Cardiac fibroblast (primary cell): ENCODE measurements around the gene NHSL2.
"Not testable (repeated sequence)": the region's sequence is repeated elsewhere in the genome, so short reads cannot be mapped to it uniquely, and the experiment has no call there.

Source experiments
- DNase-seq, 2 donors: peaks; one replicate each; pipeline versions ENCODE4 v3.0.0 to v3.0.0-alpha.2; 2010; ENCODE audit warnings: low read depth in 2 of 2
- H3K4me3 ChIP-seq, 2 donors: replicated peaks in 1 of 2; 1 replicate in 1 of 2; 2 replicates in 1 of 2; pipeline ENCODE4 v1.5.1; 2011; ENCODE audit warnings: low read depth in 2 of 2, low read length in 2 of 2, mild to moderate bottlenecking in 2 of 2, moderate library complexity in 1 of 2
- CTCF ChIP-seq: IDR thresholded peaks from one replicate; pipeline ENCODE4 v1.5.1; 2011; ENCODE audit warnings: low read depth, mild to moderate bottlenecking, low read length, inconsistent platforms

NHSL2 gene

GRCh38 chrX:72158773-72159172 is 248.1 kb downstream of the NHSL2 start:
- no peak overlapping the region for H3K4me3 ChIP-seq
- no peak for TF ChIP-seq CTCF

GRCh38 chrX:72159769-72160168 is 249.1 kb downstream of the NHSL2 start:
- no peak for TF ChIP-seq CTCF
- DNase-seq: no peak
- H3K4me3 ChIP-seq: no peak overlapping the region

More at GRCh38 chrX:72158773-72159172, 248.1 kb downstream of the NHSL2 start:
- DNase-seq: no peak

GRCh38 chrX:72165551-72165950 is 254.9 kb downstream of the NHSL2 start:
- no peak for DNase-seq
- TF ChIP-seq CTCF: no peak
- H3K4me3 ChIP-seq: no peak overlapping the region

GRCh38 chrX:72169008-72169728 is 258.5 kb downstream of the NHSL2 start:
- no peak overlapping the region for H3K4me3 ChIP-seq
- no peak for TF ChIP-seq CTCF
- peak; percentile 12 to 14 for DNase-seq

- H3K4me3 ChIP-seq, DNase-seq: not testable (repeated sequence)
These were observed 265.6 kb downstream of the NHSL2 start for GRCh38 chrX:72176289-72176688.

GRCh38 chrX:72176981-72177380 is 266.3 kb downstream of the NHSL2 start:
- no peak for DNase-seq
- H3K4me3 ChIP-seq: no peak overlapping the region
- no peak for TF ChIP-seq CTCF

GRCh38 chrX:72180539-72180938 is 269.9 kb downstream of the NHSL2 start:
- H3K4me3 ChIP-seq: no peak overlapping the region
- no peak for TF ChIP-seq CTCF
- no peak for DNase-seq
